ENCODE results near the gene ATP6V0A4.

Gene ATP6V0A4

DNA sequence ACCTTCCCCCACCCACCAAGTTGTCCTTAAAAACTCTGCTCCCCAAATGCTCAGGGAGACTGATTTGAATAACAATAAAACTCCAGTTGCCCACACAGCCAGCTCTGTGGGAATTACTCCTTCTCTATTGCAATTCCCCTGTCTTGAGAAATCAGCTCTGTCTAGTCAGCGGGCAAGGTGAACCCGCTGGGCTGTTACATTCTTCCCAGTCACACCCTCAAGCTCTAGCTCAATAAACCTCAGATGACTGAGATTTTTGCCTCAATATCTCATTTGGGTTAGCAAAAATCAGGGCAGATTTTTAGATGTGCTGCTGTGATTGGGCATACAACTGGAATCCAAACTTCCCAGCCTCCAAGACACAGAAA is 129.8 kb downstream of the ATP6V0A4 start:
- TF ChIP-seq PAX5 (IDR thresholded peaks at IDR 0.05; ENCODE audit: insufficient read depth, low read length, severe bottlenecking) (no peak), TAF1 (IDR thresholded peaks at IDR 0.05; ENCODE audit: low read depth, low read length) (no peak), SPI1 (IDR thresholded peaks at IDR 0.05; ENCODE audit: low read depth, low read length) (no peak), POLR2A (IDR thresholded peaks at IDR 0.05; ENCODE audit: low read depth, low read length) (no peak), POU2F2 (IDR thresholded peaks at IDR 0.05; ENCODE audit: low read depth, low read length) (no peak), POLR2AphosphoS5 (IDR thresholded peaks at IDR 0.05; ENCODE audit: low read depth, low read length) (no peak)
- FAIRE-seq, result no peak
- DNase-seq (ENCODE audit: insufficient read length, low spot score), result no peak

DNA sequence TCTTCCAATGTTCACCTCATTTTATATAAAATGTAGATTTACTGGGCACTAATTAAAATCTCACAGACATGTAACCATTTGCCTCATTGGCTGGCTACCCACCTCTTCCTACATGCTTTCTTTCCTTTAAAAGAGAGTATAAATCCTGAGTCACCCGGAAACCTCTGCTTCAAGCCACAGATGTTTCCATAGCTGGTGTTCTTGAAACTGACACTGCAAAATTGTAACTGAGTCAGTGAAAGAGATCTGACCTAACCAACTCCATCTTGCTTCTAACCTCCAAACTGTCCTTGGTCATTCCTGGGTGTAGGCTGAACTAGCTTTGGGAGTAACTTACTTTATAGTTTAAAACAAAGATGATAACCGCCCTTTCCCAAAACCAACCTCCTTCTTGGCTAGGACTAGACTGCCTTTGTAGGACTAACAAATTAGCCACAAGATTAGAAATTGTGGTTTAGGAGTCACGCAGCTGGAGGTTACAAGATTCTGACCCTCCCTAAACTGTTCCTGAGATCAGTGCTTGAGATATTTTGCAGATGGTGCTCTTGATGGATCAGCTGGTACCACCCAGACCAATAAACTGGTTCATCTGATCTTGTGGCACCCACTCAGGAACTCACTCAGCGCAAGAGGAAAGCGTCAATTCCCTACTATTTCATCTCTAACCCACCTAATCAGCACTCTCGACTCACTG is 130.3 kb downstream of the ATP6V0A4 start:
- FAIRE-seq (no peak), DNase-seq (ENCODE audit: insufficient read length, low spot score) (no peak)
- no peak for TF ChIP-seq POLR2A (IDR thresholded peaks at IDR 0.05; ENCODE audit: low read depth, low read length)
- TF ChIP-seq POLR2AphosphoS5 (IDR thresholded peaks at IDR 0.05; ENCODE audit: low read depth, low read length), result no peak
- TF ChIP-seq TAF1 (IDR thresholded peaks at IDR 0.05; ENCODE audit: low read depth, low read length), result no peak
- no peak for TF ChIP-seq PAX5 (IDR thresholded peaks at IDR 0.05; ENCODE audit: insufficient read depth, low read length, severe bottlenecking)
- TF ChIP-seq SPI1 (IDR thresholded peaks at IDR 0.05; ENCODE audit: low read depth, low read length), result no peak
- TF ChIP-seq POU2F2 (IDR thresholded peaks at IDR 0.05; ENCODE audit: low read depth, low read length), result no peak

- DNase-seq (ENCODE audit: insufficient read length, low spot score), result no peak
- TF ChIP-seq TAF1 (IDR thresholded peaks at IDR 0.05; ENCODE audit: low read depth, low read length) (no peak), PAX5 (IDR thresholded peaks at IDR 0.05; ENCODE audit: insufficient read depth, low read length, severe bottlenecking) (no peak), SPI1 (IDR thresholded peaks at IDR 0.05; ENCODE audit: low read depth, low read length) (no peak), POLR2AphosphoS5 (IDR thresholded peaks at IDR 0.05; ENCODE audit: low read depth, low read length) (no peak), POLR2A (IDR thresholded peaks at IDR 0.05; ENCODE audit: low read depth, low read length) (no peak), POU2F2 (IDR thresholded peaks at IDR 0.05; ENCODE audit: low read depth, low read length) (no peak)
- no peak for FAIRE-seq
These were observed 131.6 kb downstream of the ATP6V0A4 start for GRCh38 chr7:138666385-138666784.

GRCh38 chr7:138665669-138666140 is 132.3 kb downstream of the ATP6V0A4 start:
- DNase-seq (ENCODE audit: insufficient read length, low spot score), result no peak
- FAIRE-seq, result no peak
- TF ChIP-seq POLR2A (IDR thresholded peaks at IDR 0.05; ENCODE audit: low read depth, low read length) (no peak), TAF1 (IDR thresholded peaks at IDR 0.05; ENCODE audit: low read depth, low read length) (no peak), POLR2AphosphoS5 (IDR thresholded peaks at IDR 0.05; ENCODE audit: low read depth, low read length) (no peak), PAX5 (IDR thresholded peaks at IDR 0.05; ENCODE audit: insufficient read depth, low read length, severe bottlenecking) (no peak), POU2F2 (IDR thresholded peaks at IDR 0.05; ENCODE audit: low read depth, low read length) (no peak), SPI1 (IDR thresholded peaks at IDR 0.05; ENCODE audit: low read depth, low read length) (no peak)

DNA sequence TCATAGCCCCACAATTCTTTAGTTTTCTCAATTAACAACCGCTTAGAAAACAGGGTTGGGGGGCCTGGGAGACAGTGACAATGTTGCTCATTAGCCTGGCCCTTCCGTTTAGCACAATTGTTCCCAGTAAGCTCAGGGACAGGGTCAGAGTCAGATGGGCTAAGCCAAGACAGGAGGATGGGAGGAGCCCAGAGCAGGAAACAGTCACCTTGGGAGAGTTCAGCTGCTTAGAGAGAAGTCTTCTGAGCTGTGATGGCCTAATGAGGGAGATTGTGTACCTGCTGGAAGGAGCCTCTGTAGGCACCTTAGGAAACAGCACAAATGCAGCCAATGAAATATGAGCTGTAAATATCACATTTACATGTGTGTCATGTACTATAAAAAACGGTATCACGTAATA is 132.7 kb downstream of the ATP6V0A4 start:
- no peak for TF ChIP-seq SPI1 (IDR thresholded peaks at IDR 0.05; ENCODE audit: low read depth, low read length)
- no peak for TF ChIP-seq POLR2AphosphoS5 (IDR thresholded peaks at IDR 0.05; ENCODE audit: low read depth, low read length)
- no peak for TF ChIP-seq POLR2A (IDR thresholded peaks at IDR 0.05; ENCODE audit: low read depth, low read length)
- no peak for TF ChIP-seq POU2F2 (IDR thresholded peaks at IDR 0.05; ENCODE audit: low read depth, low read length)
- TF ChIP-seq TAF1 (IDR thresholded peaks at IDR 0.05; ENCODE audit: low read depth, low read length), result no peak
- TF ChIP-seq PAX5 (IDR thresholded peaks at IDR 0.05; ENCODE audit: insufficient read depth, low read length, severe bottlenecking), result no peak
- no peak for FAIRE-seq
- no peak for DNase-seq (ENCODE audit: insufficient read length, low spot score)

DNA sequence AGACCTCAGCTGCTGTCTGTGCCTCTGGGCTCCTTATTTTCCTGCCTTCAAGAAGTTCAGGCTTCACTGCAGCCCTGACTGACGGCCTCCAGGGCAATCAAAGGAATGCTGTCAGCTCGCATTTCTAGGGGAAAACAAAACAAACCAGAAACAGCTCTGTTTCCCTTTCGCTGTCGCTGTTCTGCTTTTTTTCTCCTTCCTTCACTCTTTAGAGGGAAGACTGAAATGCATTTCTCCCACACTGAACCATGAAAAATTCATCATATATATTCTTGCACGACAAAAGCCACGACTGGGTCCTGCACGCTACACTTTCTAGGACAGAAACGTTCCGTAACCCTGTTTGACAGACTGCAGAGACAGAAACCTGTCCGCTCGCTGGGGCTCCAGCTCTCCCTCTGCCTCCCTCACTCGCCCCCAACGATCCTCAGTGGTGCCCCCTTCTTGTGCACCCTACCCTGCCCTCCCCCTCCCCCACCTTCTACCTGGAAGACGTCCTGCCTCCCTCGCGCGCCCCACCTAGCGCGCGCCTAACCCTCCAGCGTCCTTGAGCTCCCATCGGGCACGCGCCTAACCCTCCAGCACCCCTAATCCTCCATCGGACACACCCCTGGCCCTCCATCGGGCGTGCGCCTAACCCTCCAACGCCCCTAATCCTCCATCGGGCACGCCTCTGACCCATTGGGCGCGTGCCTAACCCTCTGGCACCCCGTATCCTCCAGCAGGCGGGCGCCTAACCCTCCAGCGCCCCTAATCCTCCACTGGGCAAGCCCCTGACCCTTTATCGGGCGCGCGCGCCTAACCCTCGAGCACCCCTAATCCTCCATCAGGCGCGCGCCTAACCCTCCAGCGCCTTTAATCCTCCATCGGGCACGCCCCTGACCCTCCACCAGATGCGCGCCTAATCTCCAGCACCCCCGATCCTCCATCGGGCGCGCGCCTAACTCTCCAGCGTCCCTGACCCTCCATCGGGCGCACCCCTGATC is 134.0 kb downstream of the ATP6V0A4 start:
- no peak for FAIRE-seq
- no peak for TF ChIP-seq PAX5 (IDR thresholded peaks at IDR 0.05; ENCODE audit: insufficient read depth, low read length, severe bottlenecking)
- DNase-seq (ENCODE audit: insufficient read length, low spot score), result no peak

DNA sequence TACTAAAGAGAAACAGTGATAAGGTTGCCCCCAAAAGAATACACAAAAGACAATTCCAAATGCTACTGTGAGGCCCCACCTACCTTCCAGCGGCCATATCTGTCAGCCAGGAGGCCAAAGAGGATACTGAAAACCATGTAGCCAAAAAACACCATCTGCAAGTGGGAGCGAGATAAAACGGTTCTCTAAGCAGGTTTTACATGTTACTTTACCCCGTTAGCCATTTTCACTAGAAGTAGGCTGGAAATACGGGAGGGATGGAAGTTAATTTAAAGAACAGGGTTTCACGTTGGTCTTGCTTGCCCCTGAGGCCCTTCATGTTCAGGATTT is 135.0 kb downstream of the ATP6V0A4 start:
- FAIRE-seq, result no peak

GRCh38 chr7:138662076-138662990 is 135.7 kb downstream of the ATP6V0A4 start:
- FAIRE-seq (no peak), DNase-seq (ENCODE audit: insufficient read length, low spot score) (no peak)
- TF ChIP-seq POU2F2 (IDR thresholded peaks at IDR 0.05; ENCODE audit: low read depth, low read length) (no peak), TAF1 (IDR thresholded peaks at IDR 0.05; ENCODE audit: low read depth, low read length) (no peak), SPI1 (IDR thresholded peaks at IDR 0.05; ENCODE audit: low read depth, low read length) (no peak), POLR2A (IDR thresholded peaks at IDR 0.05; ENCODE audit: low read depth, low read length) (no peak), POLR2AphosphoS5 (IDR thresholded peaks at IDR 0.05; ENCODE audit: low read depth, low read length) (no peak), PAX5 (IDR thresholded peaks at IDR 0.05; ENCODE audit: insufficient read depth, low read length, severe bottlenecking) (no peak)

More for the DNA sequence above, 135.0 kb downstream of the ATP6V0A4 start:
- no peak for DNase-seq (ENCODE audit: insufficient read length, low spot score)
- no peak for TF ChIP-seq POU2F2 (IDR thresholded peaks at IDR 0.05; ENCODE audit: low read depth, low read length)
- TF ChIP-seq TAF1 (IDR thresholded peaks at IDR 0.05; ENCODE audit: low read depth, low read length), result no peak
- no peak for TF ChIP-seq PAX5 (IDR thresholded peaks at IDR 0.05; ENCODE audit: insufficient read depth, low read length, severe bottlenecking)
- no peak for TF ChIP-seq POLR2AphosphoS5 (IDR thresholded peaks at IDR 0.05; ENCODE audit: low read depth, low read length)
- no peak for TF ChIP-seq SPI1 (IDR thresholded peaks at IDR 0.05; ENCODE audit: low read depth, low read length)
- no peak for TF ChIP-seq POLR2A (IDR thresholded peaks at IDR 0.05; ENCODE audit: low read depth, low read length)
